Liver (tissue), 9 donors: ENCODE results near the gene EPSTI1. TPM values are rescaled to one million over a fixed set of nuclear protein-coding genes. Genes with fewer than 3 reads are reported as not detected.
"Not testable (repeated sequence)": the region's sequence is repeated elsewhere in the genome, so short reads cannot be mapped to it uniquely, and the experiment has no call there.

ENCODE experiments used
- DNase-seq: peaks from one replicate; pipeline ENCODE4 v3.0.0-alpha.2; 2017; ENCODE audit warnings: low spot score
- H3K27ac ChIP-seq, 2 donors: one replicate each; pipeline ENCODE4 v1.7.0; 2013; ENCODE audit warnings: inconsistent platforms in 2 of 2, low read length in 2 of 2, control low read depth in 1 of 2, low read depth in 1 of 2, mild to moderate bottlenecking in 1 of 2
- H3K27me3 ChIP-seq, 4 donors: one replicate each; pipeline versions ENCODE4 v1.6.1 to v1.7.0; 2013; ENCODE audit warnings: low read length in 3 of 4, inconsistent platforms in 1 of 4, mild to moderate bottlenecking in 1 of 4, moderate library complexity in 1 of 4; ENCODE audit not compliant: control insufficient read depth in 4 of 4, insufficient read depth in 4 of 4
- H3K36me3 ChIP-seq, 4 donors: one replicate each; pipeline versions ENCODE4 v1.6.1 to v1.7.0; 2013; ENCODE audit warnings: low read length in 3 of 4, mild to moderate bottlenecking in 3 of 4, low read depth in 1 of 4, moderate library complexity in 1 of 4; ENCODE audit not compliant: control insufficient read depth in 4 of 4, insufficient read depth in 3 of 4
- H3K4me1 ChIP-seq, 4 donors: one replicate each; pipeline versions ENCODE4 v1.6.1 to v1.7.0; 2013; ENCODE audit warnings: low read length in 3 of 4, mild to moderate bottlenecking in 3 of 4, moderate library complexity in 1 of 4; ENCODE audit not compliant: control insufficient read depth in 4 of 4, insufficient read depth in 4 of 4
- H3K4me3 ChIP-seq, 3 donors: one replicate each; pipeline versions ENCODE4 v1.6.1 to v1.7.0; 2013; ENCODE audit warnings: low read length in 3 of 3, control low read depth in 1 of 3, low read depth in 1 of 3, mild to moderate bottlenecking in 1 of 3
- H3K9ac ChIP-seq, 2 donors: one replicate each; pipeline ENCODE4 v1.7.0; 2013; ENCODE audit warnings: low read length in 2 of 2, mild to moderate bottlenecking in 2 of 2, moderate library complexity in 2 of 2, control low read depth in 1 of 2, low read depth in 1 of 2
- H3K9me3 ChIP-seq, 4 donors: one replicate each; pipeline versions ENCODE4 v1.6.1 to v1.7.0; 2013; ENCODE audit warnings: low read length in 3 of 4; ENCODE audit not compliant: control insufficient read depth in 4 of 4
- ATF3 ChIP-seq: IDR thresholded peaks from 2 replicates; pipeline ENCODE4 v1.6.1; 2016; ENCODE audit warnings: antibody characterized with exemption
- CTCF ChIP-seq: fragments of 150-350 bp; IDR thresholded peaks from 2 replicates; pipeline ENCODE4 v1.5.1; 2017; ENCODE audit warnings: improper control_type of control experiment, low read depth, low read length; ENCODE audit not compliant: missing input control
- FOXA1 ChIP-seq: IDR thresholded peaks from 2 replicates; pipeline ENCODE4 v1.6.1; 2016; ENCODE audit warnings: antibody characterized with exemption
- FOXA2 ChIP-seq: IDR thresholded peaks from 2 replicates; pipeline ENCODE4 v1.6.1; 2016; ENCODE audit warnings: antibody characterized with exemption
- HNF4A ChIP-seq, 2 donors: conservative IDR thresholded peaks; 2 replicates each; pipeline ENCODE4 v1.6.1; 2016; ENCODE audit warnings: antibody characterized with exemption in 2 of 2, mild to moderate bottlenecking in 2 of 2
- HNF4G ChIP-seq: IDR thresholded peaks from 2 replicates; pipeline ENCODE4 v1.6.1; 2016; ENCODE audit warnings: antibody characterized with exemption
- JUND ChIP-seq, 2 donors: IDR thresholded peaks; 2 replicates each; pipeline ENCODE4 v1.6.1; 2016; ENCODE audit warnings: antibody characterized with exemption in 2 of 2
- MAX ChIP-seq: IDR thresholded peaks from 2 replicates; pipeline ENCODE4 v1.6.1; 2016; ENCODE audit warnings: antibody characterized with exemption
- NR2F2 ChIP-seq: IDR thresholded peaks from 2 replicates; pipeline ENCODE4 v1.6.1; 2016; ENCODE audit warnings: antibody characterized with exemption
- RAD21 ChIP-seq, 2 donors: IDR thresholded peaks; 2 replicates each; pipeline ENCODE4 v1.6.1; 2016; ENCODE audit warnings: antibody characterized with exemption in 2 of 2, mild to moderate bottlenecking in 2 of 2
- REST ChIP-seq: IDR thresholded peaks from 2 replicates; pipeline ENCODE4 v1.6.1; 2016; ENCODE audit warnings: antibody characterized with exemption, mild to moderate bottlenecking
- RXRA ChIP-seq, 2 donors: IDR thresholded peaks; 2 replicates each; pipeline ENCODE4 v1.6.1; 2017 to 2018; ENCODE audit warnings: antibody characterized with exemption in 2 of 2, mild to moderate bottlenecking in 1 of 2
- TAF1 ChIP-seq: conservative IDR thresholded peaks from 2 replicates; pipeline ENCODE4 v1.6.1; 2016; ENCODE audit warnings: antibody characterized with exemption, mild to moderate bottlenecking
- YY1 ChIP-seq: IDR thresholded peaks from 2 replicates; pipeline ENCODE4 v1.6.1; 2016; ENCODE audit warnings: antibody characterized with exemption, mild to moderate bottlenecking
- ZBTB33 ChIP-seq: IDR thresholded peaks from 2 replicates; pipeline ENCODE4 v1.6.1; 2016; ENCODE audit warnings: antibody characterized with exemption
- WGBS: extraction: QIAGEN DNeasy Blood & Tissue Kit; methylation state at CpG from one replicate; pipeline ENCODE4 v1.1.7; 2013; 5-methylcytosine and 5-hydroxymethylcytosine counted together
- polyA plus RNA-seq, 2 donors: library from polyadenylated mRNA; stranded (reverse) in 1 of 2; unstranded in 1 of 2; fragments of 200-250 nt in 1 of 2; fragments of >200 nt in 1 of 2; fragmentation: Nextera tagmentation in 1 of 2; extraction: Ambion mirVana in 1 of 2; gene quantifications; one replicate each; pipeline versions ENCODE4 v1.2.1 to v1.2.3, GENCODE V29; 2013 to 2015
- total RNA-seq, 2 donors: library from RNA; depleted of rRNA; stranded (reverse); fragments of >200 nt; gene quantifications; one replicate each; pipeline ENCODE4 v1.2.3, GENCODE V29; 2014
- donor health status: healthy.
- donor health status: healthy.
- donor health status: healthy.
- donor health status: healthy.
- donor health status: healthy.

The EPSTI1 gene
- total and polyA plus RNA-seq, 4 donors, result 2.1 to 20.3 (median 4.2) TPM

GRCh38 chr13:42991233-42991897, 676 bp downstream of the EPSTI1 start:
- H3K4me1 ChIP-seq, result peaks cover 2 to 15% (median 6%) of the 10 kb centered on the region in 4 donors
- not testable (repeated sequence) for H3K9me3 ChIP-seq, H3K36me3 ChIP-seq, H3K27me3 ChIP-seq, DNase-seq
- H3K9ac ChIP-seq, result peak overlapping the region; percentile 66 to 97
- WGBS, result 60% methylated on average over 15 of the region's 15 CpGs
- peak overlapping the region; percentile 45 to 76 (median 75) for H3K4me3 ChIP-seq
- H3K27ac ChIP-seq, result peak overlapping the region; percentile 76 to 77

GRCh38 chr13:42990291-42991232, 1.5 kb downstream of the EPSTI1 start:
- Histone ChIP-seq H3K36me3 (no peaks in the 10 kb centered on the region), H3K9ac (no peak overlapping the region), H3K4me3 (peak overlapping the region; percentile 3 to 75 (median 39)), H3K4me1 (peaks cover 4 to 18% (median 8%) of the 10 kb centered on the region in 4 donors), H3K27me3 (no peaks in the 10 kb centered on the region), H3K27ac (no peak overlapping the region), H3K9me3 (no peaks in the 10 kb centered on the region)
- no peak for DNase-seq
- WGBS, result 75% methylated on average over 10 of the region's 10 CpGs
- TF ChIP-seq TAF1, result no peak
- TF ChIP-seq FOXA1, result no peak
- no peak for TF ChIP-seq CTCF
- TF ChIP-seq RAD21 (IDR thresholded peaks at IDR 0.05), result no peak
- TF ChIP-seq REST, result no peak
- no peak for TF ChIP-seq RXRA (IDR thresholded peaks at IDR 0.05)
- no peak for TF ChIP-seq ATF3
- no peak for TF ChIP-seq MAX
- TF ChIP-seq JUND (IDR thresholded peaks at IDR 0.05), result no peak
- TF ChIP-seq HNF4G, result no peak
- no peak for TF ChIP-seq NR2F2
- no peak for TF ChIP-seq ZBTB33
- TF ChIP-seq HNF4A (conservative IDR thresholded peaks at IDR 0.05), result no peak
- TF ChIP-seq YY1, result no peak
- TF ChIP-seq FOXA2, result no peak
